Testis (tissue), 3 donors: Measurements from ENCODE around the gene TEKT2. TPM values are rescaled to one million over a fixed set of nuclear protein-coding genes. Genes with fewer than 3 reads are reported as not detected.

Experiments
- DNase-seq: peaks from one replicate; pipeline ENCODE4 v3.0.0-alpha.2; 2019
- H3K27ac ChIP-seq, 2 donors: fragments of 200-600 bp; sonication (generic); one replicate each; pipeline ENCODE4 v1.5.1; 2019
- H3K27me3 ChIP-seq: fragments of 200-600 bp; sonication (generic); one replicate; pipeline ENCODE4 v1.5.1; 2019
- H3K36me3 ChIP-seq: fragments of 200-600 bp; sonication (generic); one replicate; pipeline ENCODE4 v1.5.1; 2017; ENCODE audit warnings: low read depth; ENCODE audit errors: missing control alignments
- H3K4me1 ChIP-seq: fragments of 200-600 bp; sonication (generic); one replicate; pipeline ENCODE4 v1.5.1; 2019
- H3K4me3 ChIP-seq, 2 donors: fragments of 200-600 bp; sonication (generic); one replicate each; pipeline ENCODE4 v1.5.1; 2017 to 2019
- H3K9me3 ChIP-seq: fragments of 200-600 bp; sonication (generic); one replicate; pipeline ENCODE4 v1.5.1; 2017
- POLR2A ChIP-seq: fragments of 450-650 bp; IDR thresholded peaks from one replicate; pipeline ENCODE4 v1.6.1; 2017; ENCODE audit warnings: antibody characterized with exemption, mild to moderate bottlenecking, moderate library complexity
- WGBS, 2 donors: methylation state at CpG; one replicate each; pipeline ENCODE4 v1.1.5; 2018; 5-methylcytosine and 5-hydroxymethylcytosine counted together
- intact Hi-C: fragments of 100-400 bp; cut with DNase I; formaldehyde crosslinking; loops from one replicate; pipeline ENCODE4 v1.15.1; 2023; ENCODE audit warnings: low total_unique reads
- polyA plus RNA-seq: library from polyadenylated mRNA; stranded (reverse); fragments of 350-450 nt; fragmentation: Illumina TruSeq; extraction: RNeasy Lipid Tissue Mini Kit (QIAGEN cat#74804); gene quantifications from one replicate; pipeline ENCODE4 v1.2.3, GENCODE V29; 2014; ENCODE audit warnings: low read depth, low replicate concordance; ENCODE audit not compliant: insufficient read depth
- total RNA-seq, 2 donors: library from RNA; depleted of rRNA; stranded (reverse); fragments of >200 nt; gene quantifications; one replicate each; pipeline ENCODE4 v1.2.3, GENCODE V29; 2016
- TF ChIP-seq, protein P1 (sequence below), 3 experiments: fragments of 450-650 bp in 2 of 3; fragments of 200-600 bp in 1 of 3; sonication (generic) in 1 of 3; IDR thresholded peaks; one replicate each; pipeline ENCODE4 v1.5.1; 2016 to 2019; ENCODE audit warnings: antibody characterized with exemption in 3 of 3, mild to moderate bottlenecking in 2 of 3, moderate library complexity in 1 of 3

Gene TEKT2
- total and polyA plus RNA-seq, 3 donors from 2014 or later, result 35.1 to 117 (median 65.0) TPM

DNA sequence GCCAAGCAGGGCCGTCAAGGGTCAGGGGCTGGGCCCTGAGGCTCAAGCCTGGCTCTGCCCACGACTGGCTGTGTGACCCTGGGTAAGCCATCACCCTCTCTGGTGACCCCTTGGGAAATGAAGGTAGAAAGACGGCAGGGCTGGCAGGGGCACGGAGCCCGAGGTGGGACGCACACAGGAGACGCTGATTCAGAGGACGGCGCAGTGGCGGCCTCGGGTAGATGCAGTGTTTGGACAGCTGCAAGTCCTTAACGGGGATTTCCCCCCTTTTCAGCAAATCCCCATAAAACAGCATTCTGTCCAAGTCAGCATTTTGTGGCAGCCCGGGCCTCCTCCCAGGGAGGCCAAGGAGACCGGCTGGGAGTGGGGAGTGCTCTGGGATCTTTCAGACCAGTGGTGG lies 24.4 kb downstream of the TEKT2 start:
- WGBS, 2 donors, result 88 to 91% methylated on average over 13 to 14 of the region's 14 CpGs
- Histone ChIP-seq H3K4me1 (no peaks in the 10 kb centered on the region), H3K4me3 (no peak overlapping the region), H3K27me3 (no peaks in the 10 kb centered on the region), H3K9me3 (no peaks in the 10 kb centered on the region), H3K27ac (no peak overlapping the region), H3K36me3 (no peaks in the 10 kb centered on the region)
- no peak for DNase-seq
- intact Hi-C loops, result no loop called here
- TF ChIP-seq, protein P1, sequence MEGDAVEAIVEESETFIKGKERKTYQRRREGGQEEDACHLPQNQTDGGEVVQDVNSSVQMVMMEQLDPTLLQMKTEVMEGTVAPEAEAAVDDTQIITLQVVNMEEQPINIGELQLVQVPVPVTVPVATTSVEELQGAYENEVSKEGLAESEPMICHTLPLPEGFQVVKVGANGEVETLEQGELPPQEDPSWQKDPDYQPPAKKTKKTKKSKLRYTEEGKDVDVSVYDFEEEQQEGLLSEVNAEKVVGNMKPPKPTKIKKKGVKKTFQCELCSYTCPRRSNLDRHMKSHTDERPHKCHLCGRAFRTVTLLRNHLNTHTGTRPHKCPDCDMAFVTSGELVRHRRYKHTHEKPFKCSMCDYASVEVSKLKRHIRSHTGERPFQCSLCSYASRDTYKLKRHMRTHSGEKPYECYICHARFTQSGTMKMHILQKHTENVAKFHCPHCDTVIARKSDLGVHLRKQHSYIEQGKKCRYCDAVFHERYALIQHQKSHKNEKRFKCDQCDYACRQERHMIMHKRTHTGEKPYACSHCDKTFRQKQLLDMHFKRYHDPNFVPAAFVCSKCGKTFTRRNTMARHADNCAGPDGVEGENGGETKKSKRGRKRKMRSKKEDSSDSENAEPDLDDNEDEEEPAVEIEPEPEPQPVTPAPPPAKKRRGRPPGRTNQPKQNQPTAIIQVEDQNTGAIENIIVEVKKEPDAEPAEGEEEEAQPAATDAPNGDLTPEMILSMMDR (IDR thresholded peaks at IDR 0.05), result no peak
- no peak for TF ChIP-seq POLR2A

DNA sequence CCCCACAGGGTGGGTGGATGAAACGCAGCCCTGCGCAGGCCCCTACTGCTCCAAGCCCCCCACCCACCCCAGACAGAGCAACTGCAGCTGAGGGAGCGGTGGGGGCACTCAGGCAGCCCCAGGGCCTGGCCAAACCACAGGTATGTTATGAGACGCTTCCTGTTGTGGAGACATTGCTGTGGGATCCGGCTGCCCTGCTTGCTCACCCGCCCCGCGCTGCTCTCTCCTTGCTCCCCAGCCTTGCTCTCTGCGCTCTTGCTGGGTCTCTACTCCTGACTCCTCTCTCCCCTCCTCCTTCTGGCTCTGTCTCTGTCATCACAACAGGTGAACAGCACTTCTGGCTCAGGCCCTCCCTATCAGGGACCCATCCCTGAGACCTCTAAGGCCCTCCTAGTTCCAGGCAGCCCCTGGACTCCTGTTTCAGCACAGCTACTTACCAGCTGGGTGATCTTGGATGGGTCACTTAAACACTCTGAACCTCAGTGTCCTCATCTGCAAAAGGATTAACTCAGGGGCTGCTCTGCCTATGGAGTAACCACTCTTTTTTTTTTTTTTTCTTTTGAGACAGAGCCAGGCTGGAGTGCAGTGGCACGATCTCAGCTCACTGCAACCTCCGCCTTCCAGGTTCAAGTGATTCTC lies 25.3 kb downstream of the TEKT2 start:
- H3K27me3 ChIP-seq, result no peaks in the 10 kb centered on the region
- TF ChIP-seq, protein P1 (IDR thresholded peaks at IDR 0.05), result no peak
- no peak for TF ChIP-seq POLR2A
- DNase-seq, result no peak
- intact Hi-C loops, result no loop called here
- H3K36me3 ChIP-seq, result no peaks in the 10 kb centered on the region
- H3K4me1 ChIP-seq, result no peaks in the 10 kb centered on the region
- WGBS, 2 donors, result 86 to 94% methylated on average over 11 of the region's 11 CpGs
- H3K27ac ChIP-seq, result no peak overlapping the region
- H3K9me3 ChIP-seq, result no peaks in the 10 kb centered on the region
- no peak overlapping the region for H3K4me3 ChIP-seq

DNA sequence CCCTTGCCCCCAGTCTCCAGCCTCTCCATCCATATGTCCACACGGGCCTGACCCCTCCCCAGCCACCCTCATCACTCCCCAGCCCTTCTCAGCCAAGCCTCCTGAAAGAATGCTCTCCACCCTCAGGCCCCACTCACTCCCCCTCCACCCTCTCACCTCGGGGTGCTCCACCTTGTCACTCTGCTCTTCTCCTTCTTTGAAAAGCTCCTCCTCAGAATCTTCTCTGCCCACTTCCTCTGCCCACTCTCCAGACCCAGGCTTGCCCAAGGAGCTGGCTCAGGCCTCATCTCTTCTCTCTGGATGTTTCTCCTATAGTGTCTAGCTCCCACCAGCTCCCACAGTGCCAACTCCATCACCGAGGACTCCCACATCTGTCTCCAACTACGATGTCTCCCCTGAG lies 27.3 kb downstream of the TEKT2 start:
- no peaks in the 10 kb centered on the region for H3K36me3 ChIP-seq
- H3K27me3 ChIP-seq, result no peaks in the 10 kb centered on the region
- TF ChIP-seq, protein P1 (IDR thresholded peaks at IDR 0.05), result no peak
- TF ChIP-seq POLR2A, result no peak
- no peaks in the 10 kb centered on the region for H3K4me1 ChIP-seq
- no peak overlapping the region for H3K4me3 ChIP-seq
- 72 to 76% methylated on average over 4 of the region's 4 CpGs for WGBS, 2 donors
- no peak for DNase-seq
- intact Hi-C loops, result no loop called here
- H3K27ac ChIP-seq, result no peak overlapping the region
- H3K9me3 ChIP-seq, result no peaks in the 10 kb centered on the region

DNA sequence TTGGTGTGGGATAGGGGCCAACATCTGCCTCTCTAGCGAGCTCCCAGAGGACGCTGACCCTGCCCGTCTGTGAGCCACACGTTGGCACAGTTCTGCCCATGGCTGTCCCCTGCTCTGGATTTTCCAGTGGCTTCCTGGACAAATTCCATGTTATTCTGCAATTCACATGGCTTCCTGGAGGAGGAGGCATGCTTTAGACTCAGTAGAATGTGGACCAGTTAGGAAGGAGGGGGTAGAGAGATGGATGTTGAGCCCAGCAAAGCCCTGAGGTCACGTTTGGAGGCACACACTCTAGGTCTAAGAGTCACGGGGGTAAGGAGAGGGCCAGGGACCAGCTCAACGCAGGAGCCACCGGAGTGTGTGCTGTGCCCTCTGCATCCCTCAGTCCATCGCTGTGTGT lies 28.9 kb downstream of the TEKT2 start:
- intact Hi-C loops, result no loop called here
- 92 to 93% methylated on average over 9 of the region's 9 CpGs for WGBS, 2 donors
- H3K4me1 ChIP-seq, result no peaks in the 10 kb centered on the region

More for the DNA sequence above, 28.9 kb downstream of the TEKT2 start:
- no peak for DNase-seq
- Histone ChIP-seq H3K4me3 (no peak overlapping the region), H3K27ac (no peak overlapping the region), H3K36me3 (no peaks in the 10 kb centered on the region), H3K27me3 (no peaks in the 10 kb centered on the region), H3K9me3 (no peaks in the 10 kb centered on the region)
- TF ChIP-seq POLR2A, result no peak
- TF ChIP-seq, protein P1 (IDR thresholded peaks at IDR 0.05), result no peak
